HG03135 (cell line): Measurements from ENCODE around the gene SARDH.
"Not testable (repeated sequence)": the region's sequence is repeated elsewhere in the genome, so short reads cannot be mapped to it uniquely, and the experiment has no call there.

Experiments used
- ATAC-seq: cut with Tn5 transposase; IDR thresholded peaks from one replicate; pipeline ENCODE4 v1.9.1; 2021; ENCODE audit warnings: mild to moderate bottlenecking, moderate library complexity; ENCODE audit not compliant: unreplicated experiment

The SARDH gene

GRCh38 chr9:133686642-133687575 is 51.2 kb downstream of the SARDH start:
- ATAC-seq, result no peak

GRCh38 chr9:133685653-133686609 is 52.2 kb downstream of the SARDH start:
- no peak for ATAC-seq

- ATAC-seq, result no peak
Observed at GRCh38 chr9:133684936-133685361, 53.2 kb downstream of the SARDH start.

- no peak for ATAC-seq
Observed at GRCh38 chr9:133684121-133684935, 53.8 kb downstream of the SARDH start.

GRCh38 chr9:133683586-133684120 is 54.5 kb downstream of the SARDH start:
- ATAC-seq, result no peak

- ATAC-seq, result no peak
Observed at GRCh38 chr9:133682818-133683585, 55.1 kb downstream of the SARDH start.

GRCh38 chr9:133681658-133682306 is 56.4 kb downstream of the SARDH start:
- ATAC-seq, result no peak

GRCh38 chr9:133680976-133681657 is 57.0 kb downstream of the SARDH start:
- no peak for ATAC-seq

GRCh38 chr9:133680250-133680975 is 57.7 kb downstream of the SARDH start:
- no peak for ATAC-seq

GRCh38 chr9:133679466-133680061 is 58.6 kb downstream of the SARDH start:
- ATAC-seq, result no peak

GRCh38 chr9:133679056-133679455 is 59.1 kb downstream of the SARDH start:
- ATAC-seq, result no peak

- no peak for ATAC-seq
Observed at GRCh38 chr9:133677126-133678010, 60.8 kb downstream of the SARDH start.

- ATAC-seq, result no peak
Observed at GRCh38 chr9:133676450-133676849, 61.7 kb downstream of the SARDH start.

- ATAC-seq, result not testable (repeated sequence)
Observed at GRCh38 chr9:133675796-133676195, 62.4 kb downstream of the SARDH start.

- ATAC-seq, result no peak
Observed at GRCh38 chr9:133674091-133674490, 64.1 kb downstream of the SARDH start.

- ATAC-seq, result no peak
Observed at GRCh38 chr9:133673258-133673655, 64.9 kb downstream of the SARDH start.
